ENCODE data around the gene C16orf78. TPM values are rescaled to one million over a fixed set of nuclear protein-coding genes. Genes with fewer than 3 reads are reported as not detected.

The C16orf78 gene, protein sequence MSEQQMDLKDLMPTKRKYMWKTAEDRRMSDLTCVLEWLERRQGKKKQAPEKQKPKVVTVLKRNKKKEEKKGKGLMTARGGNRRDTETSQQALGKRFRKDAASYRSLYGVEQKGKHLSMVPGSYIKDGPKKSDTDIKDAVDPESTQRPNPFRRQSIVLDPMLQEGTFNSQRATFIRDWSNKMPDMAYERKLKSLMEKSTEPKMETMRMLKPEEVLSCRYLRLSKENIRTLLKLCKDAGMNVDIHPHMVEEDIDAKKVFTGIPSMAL
- not detected in 2 replicates for total RNA-seq

DNA sequence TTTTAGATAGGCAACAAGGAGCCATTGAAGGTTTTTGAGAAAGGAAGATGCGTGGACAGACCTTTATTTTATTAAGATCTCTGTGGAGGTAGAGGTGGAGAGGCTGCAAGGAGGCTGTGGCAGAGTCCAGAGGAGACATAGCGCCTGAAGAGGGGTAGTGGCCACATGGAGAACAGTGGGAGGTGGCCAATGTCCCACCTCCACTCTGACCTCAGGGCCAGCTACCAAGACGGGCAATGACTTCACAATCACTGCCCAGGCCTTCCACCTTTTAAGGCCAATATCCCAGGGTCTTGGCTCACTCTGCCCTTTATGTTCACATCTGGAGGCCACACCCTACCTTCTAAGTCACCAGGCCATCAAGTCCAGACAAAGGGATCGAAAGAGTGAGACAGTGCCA, at the start of gene C16orf78:
Gene C16orf78, plus strand, starts transcription at position 301 of the 400 bp plus-strand sequence. CDS start 136 bp downstream, outside the sequence.

Other genes with a start within 250 kb of the C16orf78 start
- not detected in 2 replicates for gene CBLN1, start 92.0 kb upstream of the C16orf78 start, total RNA-seq